ENCODE measurements around the gene EIF1. TPM values are rescaled to one million over a fixed set of nuclear protein-coding genes. Genes with fewer than 3 reads are reported as not detected.

EIF1 gene
- total and polyA plus RNA-seq, 12 donors, result 105 to 1,189 (median 442) TPM

DNA sequence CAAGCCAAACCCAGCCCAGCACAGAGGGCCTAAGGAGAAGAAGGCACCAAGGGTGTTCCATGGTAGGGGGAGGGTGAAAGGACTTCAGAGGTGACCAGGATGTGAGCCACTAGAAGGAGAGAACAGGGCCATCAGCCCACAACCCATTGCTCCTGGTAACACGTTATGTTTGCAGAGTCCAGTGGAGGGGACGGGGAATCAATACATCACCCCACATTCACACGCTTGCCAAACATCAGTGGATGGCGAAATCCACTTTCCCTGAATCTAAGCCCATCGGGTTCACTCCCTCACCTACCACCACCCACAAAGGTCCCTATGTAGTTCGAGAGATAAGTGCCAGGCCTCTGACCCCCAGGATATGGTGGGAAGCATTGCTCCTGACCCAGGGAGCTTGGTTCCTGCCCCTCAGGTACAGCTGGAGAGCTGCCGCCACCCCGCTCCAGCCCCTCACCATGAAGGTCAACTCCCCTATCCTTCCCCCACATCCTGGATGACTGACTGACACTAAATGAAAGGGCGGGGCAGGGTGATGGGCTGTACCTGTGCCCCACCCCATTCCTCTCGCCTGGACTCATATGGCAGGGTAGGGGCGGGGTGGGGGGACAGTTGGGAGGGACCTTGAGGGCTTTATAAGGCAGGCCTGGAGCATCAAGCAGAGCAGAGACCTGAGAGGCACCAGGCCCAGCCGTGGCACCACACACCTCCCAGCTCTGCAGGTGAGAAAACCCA lies 23.1 kb downstream of the EIF1 start, which contains the start of gene GAST:
GAST (plus strand) TSS at position 663 of the 732 bp plus-strand sequence. CDS start 3,106 bp downstream, outside the sequence.
- no peak within 1 kb of the TSS for H3K27ac ChIP-seq
- DNase-seq, result no peak
- no peaks in the 10 kb centered on the region for H3K27me3 ChIP-seq
- no peaks in the 10 kb centered on the region for H3K4me1 ChIP-seq (replicated peaks in 1 of 2)
- 85 to 95% (median 88%) methylated on average over 6 to 12 of the region's 12 CpGs for WGBS, 4 donors
- no peaks in the 10 kb centered on the region for H3K9me3 ChIP-seq (replicated peaks in 1 of 3)
- intact Hi-C loops (cut with DNase I), result no loop called here
- TF ChIP-seq POLR2A (IDR thresholded peaks at IDR 0.05), result no peak
- TF ChIP-seq, protein P1, sequence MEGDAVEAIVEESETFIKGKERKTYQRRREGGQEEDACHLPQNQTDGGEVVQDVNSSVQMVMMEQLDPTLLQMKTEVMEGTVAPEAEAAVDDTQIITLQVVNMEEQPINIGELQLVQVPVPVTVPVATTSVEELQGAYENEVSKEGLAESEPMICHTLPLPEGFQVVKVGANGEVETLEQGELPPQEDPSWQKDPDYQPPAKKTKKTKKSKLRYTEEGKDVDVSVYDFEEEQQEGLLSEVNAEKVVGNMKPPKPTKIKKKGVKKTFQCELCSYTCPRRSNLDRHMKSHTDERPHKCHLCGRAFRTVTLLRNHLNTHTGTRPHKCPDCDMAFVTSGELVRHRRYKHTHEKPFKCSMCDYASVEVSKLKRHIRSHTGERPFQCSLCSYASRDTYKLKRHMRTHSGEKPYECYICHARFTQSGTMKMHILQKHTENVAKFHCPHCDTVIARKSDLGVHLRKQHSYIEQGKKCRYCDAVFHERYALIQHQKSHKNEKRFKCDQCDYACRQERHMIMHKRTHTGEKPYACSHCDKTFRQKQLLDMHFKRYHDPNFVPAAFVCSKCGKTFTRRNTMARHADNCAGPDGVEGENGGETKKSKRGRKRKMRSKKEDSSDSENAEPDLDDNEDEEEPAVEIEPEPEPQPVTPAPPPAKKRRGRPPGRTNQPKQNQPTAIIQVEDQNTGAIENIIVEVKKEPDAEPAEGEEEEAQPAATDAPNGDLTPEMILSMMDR (IDR thresholded peaks at IDR 0.05), result no peak
- no peak within 1 kb of the TSS for H3K4me3 ChIP-seq
- H3K36me3 ChIP-seq (replicated peaks in 1 of 2), result no peaks in the 10 kb centered on the region

- no peaks in the 10 kb centered on the region for H3K9me3 ChIP-seq (replicated peaks in 1 of 3)
- intact Hi-C loops (cut with DNase I), result no loop called here
- 62 to 71% (median 65%) methylated on average over 15 of the region's 15 CpGs for WGBS, 4 donors
- TF ChIP-seq, protein P1 (IDR thresholded peaks at IDR 0.05), result no peak
- TF ChIP-seq POLR2A (IDR thresholded peaks at IDR 0.05), result no peak
- peaks cover 0 to 5% of the 10 kb centered on the region in 2 donors for H3K4me1 ChIP-seq (replicated peaks in 1 of 2)
- no peak overlapping the region for H3K27ac ChIP-seq
- H3K27me3 ChIP-seq, result no peaks in the 10 kb centered on the region
- H3K4me3 ChIP-seq, result no peak overlapping the region
- no peak for DNase-seq
- no peaks in the 10 kb centered on the region for H3K36me3 ChIP-seq (replicated peaks in 1 of 2)
Measured at GRCh38 chr17:41717408-41718286, 29.0 kb downstream of the EIF1 start.

- intact Hi-C loops (cut with DNase I), result no loop called here
- no peak for TF ChIP-seq POLR2A (IDR thresholded peaks at IDR 0.05)
- peaks cover 0 to 5% of the 10 kb centered on the region in 2 donors for H3K4me1 ChIP-seq (replicated peaks in 1 of 2)
- H3K27me3 ChIP-seq, result no peaks in the 10 kb centered on the region
- no peak for DNase-seq
- whole genome bisulfite sequencing, 4 donors, result 37 to 70% (median 68%) methylated on average over 2 to 5 of the region's 5 CpGs
- H3K36me3 ChIP-seq (replicated peaks in 1 of 2), result no peaks in the 10 kb centered on the region
- H3K27ac ChIP-seq, result no peak overlapping the region
- H3K4me3 ChIP-seq, result no peak overlapping the region
- no peaks in the 10 kb centered on the region for H3K9me3 ChIP-seq (replicated peaks in 1 of 3)
Measured at GRCh38 chr17:41718287-41718645, 29.6 kb downstream of the EIF1 start.

DNA sequence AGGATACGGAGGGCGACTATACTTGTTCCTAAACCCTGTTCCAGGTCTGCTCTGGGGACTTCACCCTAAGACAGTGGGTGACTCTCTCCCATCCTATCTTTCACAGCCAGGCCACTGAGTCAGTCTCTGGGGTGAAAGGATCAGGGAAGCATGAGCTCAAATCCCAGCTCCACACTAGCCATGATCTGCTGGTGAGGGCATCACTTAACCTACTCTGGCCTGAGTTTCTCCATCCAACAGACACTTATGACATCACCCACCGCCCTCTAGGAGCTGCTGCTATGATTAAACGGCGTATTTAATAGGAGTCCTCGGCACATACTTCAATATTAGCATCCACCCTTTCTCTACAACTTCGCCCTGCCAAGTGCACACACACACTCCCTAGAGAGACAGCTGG lies 33.5 kb downstream of the EIF1 start:
- Histone ChIP-seq H3K9me3 (replicated peaks in 1 of 3) (no peaks in the 10 kb centered on the region), H3K27ac (no peak overlapping the region), H3K4me1 (replicated peaks in 1 of 2) (peaks cover 0 to 5% of the 10 kb centered on the region in 2 donors), H3K27me3 (no peaks in the 10 kb centered on the region), H3K36me3 (replicated peaks in 1 of 2) (no peaks in the 10 kb centered on the region), H3K4me3 (no peak overlapping the region)
- no peak for DNase-seq
- 81 to 94% (median 87%) methylated on average over 7 of the region's 7 CpGs for WGBS, 4 donors
- intact Hi-C loops (cut with DNase I), result no loop called here
- TF ChIP-seq POLR2A (IDR thresholded peaks at IDR 0.05), result no peak

DNA sequence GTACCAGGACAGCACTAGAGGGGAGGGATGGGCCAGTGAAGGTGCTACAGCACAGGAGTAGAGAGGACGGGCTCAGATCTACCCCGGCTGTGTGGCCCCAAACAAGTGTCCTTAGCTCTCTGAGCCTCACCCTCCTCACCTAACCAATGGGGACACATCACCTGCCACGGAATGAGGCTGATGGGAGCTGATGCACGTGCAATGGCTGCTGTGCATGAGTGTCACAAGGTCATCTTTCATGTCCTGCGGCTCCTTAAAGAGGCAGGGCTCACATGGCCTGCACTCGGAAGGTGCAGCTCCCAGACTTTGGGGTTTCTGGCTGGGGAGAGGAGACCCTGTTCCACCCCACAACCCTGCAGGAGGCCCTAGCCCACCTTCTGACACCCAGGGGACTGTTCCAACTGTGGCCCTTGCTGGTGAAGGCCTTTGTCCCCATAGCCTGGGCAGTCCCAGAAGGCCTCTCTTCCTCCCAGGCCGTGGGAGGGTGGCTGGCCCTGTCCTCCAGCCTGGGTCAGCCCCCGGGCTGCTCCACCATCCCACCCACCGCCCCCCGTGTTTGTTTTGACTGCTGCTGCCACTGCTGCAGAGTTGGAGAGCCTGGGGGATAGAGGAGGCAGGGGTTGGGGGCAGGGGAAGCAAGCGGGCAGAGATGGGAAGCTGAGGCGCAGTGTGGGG lies 35.3 kb downstream of the EIF1 start:
- H3K4me3 ChIP-seq, result no peak overlapping the region
- TF ChIP-seq, protein P1 (IDR thresholded peaks at IDR 0.05), result no peak
- no peak for TF ChIP-seq POLR2A (IDR thresholded peaks at IDR 0.05)
- no peaks in the 10 kb centered on the region for H3K9me3 ChIP-seq (replicated peaks in 1 of 3)
- H3K36me3 ChIP-seq (replicated peaks in 1 of 2), result no peaks in the 10 kb centered on the region
- DNase-seq, result no peak
- intact Hi-C loops (cut with DNase I), result no loop called here
- 66 to 73% (median 72%) methylated on average over 9 to 12 of the region's 12 CpGs for WGBS, 4 donors
- no peak overlapping the region for H3K27ac ChIP-seq
- H3K27me3 ChIP-seq, result no peaks in the 10 kb centered on the region
- H3K4me1 ChIP-seq (replicated peaks in 1 of 2), result no peaks in the 10 kb centered on the region
